Lung (tissue), 12 donors: ENCODE results near the gene SMU1. TPM values are rescaled to one million over a fixed set of nuclear protein-coding genes. Genes with fewer than 3 reads are reported as not detected.
A peak's percentile ranks its signal among the peaks of the same experiment; 100 is the strongest.

ENCODE experiments used
- ATAC-seq: fragments of 200-7000 bp; cut with Tn5 transposase; one replicate; pipeline ENCODE4 v1.9.1; 2020; ENCODE audit warnings: moderate number of reproducible peaks; ENCODE audit not compliant: insufficient read depth, low FRiP score
- DNase-seq, 3 donors: peaks; one replicate each; pipeline ENCODE4 v3.0.0-alpha.2; 2013 to 2017
- H3K27ac ChIP-seq, 2 donors: one replicate each; pipeline ENCODE4 v1.5.1; 2013; ENCODE audit warnings: mild to moderate bottlenecking in 2 of 2, moderate library complexity in 2 of 2, control low read depth in 1 of 2, inconsistent platforms in 1 of 2, low read depth in 1 of 2, low read length in 1 of 2
- H3K27me3 ChIP-seq, 3 donors: one replicate each; pipeline ENCODE4 v1.5.1; 2013; ENCODE audit warnings: low read length in 2 of 3; ENCODE audit not compliant: control insufficient read depth in 3 of 3, insufficient read depth in 3 of 3
- H3K36me3 ChIP-seq, 4 donors: one replicate each; pipeline ENCODE4 v1.5.1; 2013; ENCODE audit warnings: low read length in 4 of 4, mild to moderate bottlenecking in 1 of 4, moderate library complexity in 1 of 4; ENCODE audit not compliant: control insufficient read depth in 4 of 4, insufficient read depth in 4 of 4
- H3K4me1 ChIP-seq, 5 donors: one replicate each; pipeline ENCODE4 v1.5.1; 2013; ENCODE audit warnings: low read length in 5 of 5, mild to moderate bottlenecking in 2 of 5, moderate library complexity in 1 of 5; ENCODE audit not compliant: control insufficient read depth in 5 of 5, insufficient read depth in 5 of 5
- H3K4me3 ChIP-seq: one replicate; pipeline ENCODE4 v1.5.1; 2013; ENCODE audit warnings: mild to moderate bottlenecking, control low read depth, moderate library complexity
- H3K9ac ChIP-seq, 2 donors: one replicate each; pipeline ENCODE4 v1.5.1; 2013; ENCODE audit warnings: low read length in 2 of 2, control low read depth in 1 of 2; ENCODE audit not compliant: insufficient read depth in 1 of 2
- H3K9me3 ChIP-seq, 4 donors: one replicate each; pipeline ENCODE4 v1.5.1; 2013; ENCODE audit warnings: low read length in 3 of 4, mild to moderate bottlenecking in 1 of 4, moderate library complexity in 1 of 4; ENCODE audit not compliant: control insufficient read depth in 4 of 4, insufficient read depth in 3 of 4
- WGBS, 2 donors: extraction: QIAGEN DNeasy Blood & Tissue Kit; methylation state at CpG; one replicate each; pipeline ENCODE4 v1.1.7; 2013; 5-methylcytosine and 5-hydroxymethylcytosine counted together
- polyA plus RNA-seq, 2 donors: library from polyadenylated mRNA; stranded (reverse); fragments of 200-250 nt; gene quantifications; one replicate each; pipeline ENCODE4 v1.2.1, GENCODE V29; 2013
- total RNA-seq, 2 donors: library from RNA; depleted of rRNA in 1 of 2; stranded (reverse); fragments of >200 nt in 1 of 2; gene quantifications; one replicate each; pipeline ENCODE4 v1.2.1, GENCODE V29; 2014 to 2021
- TF ChIP-seq, protein P1 (sequence below): IDR thresholded peaks from 2 replicates; pipeline ENCODE4 v1.5.1; 2012; ENCODE audit warnings: mild to moderate bottlenecking; ENCODE audit errors: control extremely low read depth, extremely low read depth
- donor health status: control.
- donor health status: control.
- donor health status: Bipolar disorder and iron deficiency.
- donor health status: healthy.
- donor health status: DM: yes; HTN: yes; CAD: no.

SMU1 gene
- total and polyA plus RNA-seq, 4 donors: 7.3 to 27.4 (median 14.8) TPM

DNA sequence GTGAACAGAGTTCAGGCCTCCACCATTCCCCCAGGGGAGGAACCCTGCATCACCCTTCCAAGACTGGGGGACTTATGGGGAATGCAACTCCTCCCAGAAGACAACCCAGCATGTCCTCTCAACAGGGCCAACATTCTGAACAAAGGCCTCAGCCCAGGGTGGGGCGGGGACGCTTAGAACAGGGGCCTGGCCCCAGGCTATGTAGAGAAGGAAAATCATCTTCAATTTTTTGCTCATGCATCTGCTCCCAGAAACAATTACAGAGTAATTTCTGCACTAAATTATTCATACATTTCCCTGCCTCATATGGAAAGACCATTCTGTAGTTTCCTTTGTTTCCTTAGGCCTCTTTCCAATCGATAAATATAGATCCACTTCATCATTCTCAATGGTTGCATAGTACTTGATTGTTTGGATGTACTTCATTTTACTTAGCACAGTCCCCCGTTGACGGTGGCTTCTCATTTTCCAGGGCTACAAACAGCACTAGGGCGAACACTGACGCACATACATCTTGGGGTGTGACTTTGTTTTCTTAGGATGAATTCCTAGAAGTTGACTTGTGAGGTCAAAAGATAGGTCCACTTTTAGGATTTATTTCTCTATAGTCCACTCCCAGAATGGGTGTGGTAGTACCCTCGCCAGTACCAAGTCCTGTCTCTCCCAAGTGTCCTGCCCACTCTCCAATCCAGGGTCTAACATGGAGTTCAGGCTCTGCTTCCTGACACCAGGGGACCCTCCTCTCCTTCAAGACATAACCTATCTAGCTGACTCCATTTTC, 27.2 kb upstream of the SMU1 start:
- H3K9ac ChIP-seq: no peak overlapping the region
- WGBS, 2 donors: 80 to 94% methylated on average over 8 of the region's 8 CpGs
- no peaks in the 10 kb centered on the region for H3K27me3 ChIP-seq
- peaks cover 0 to 13% (median 10%) of the 10 kb centered on the region in 5 donors for H3K4me1 ChIP-seq
- DNase-seq (no peak), ATAC-seq (no peak)
- H3K4me3 ChIP-seq: no peak overlapping the region
- H3K27ac ChIP-seq: no peak overlapping the region
- H3K9me3 ChIP-seq: no peaks in the 10 kb centered on the region
- no peaks in the 10 kb centered on the region for H3K36me3 ChIP-seq
- TF ChIP-seq, protein P1, sequence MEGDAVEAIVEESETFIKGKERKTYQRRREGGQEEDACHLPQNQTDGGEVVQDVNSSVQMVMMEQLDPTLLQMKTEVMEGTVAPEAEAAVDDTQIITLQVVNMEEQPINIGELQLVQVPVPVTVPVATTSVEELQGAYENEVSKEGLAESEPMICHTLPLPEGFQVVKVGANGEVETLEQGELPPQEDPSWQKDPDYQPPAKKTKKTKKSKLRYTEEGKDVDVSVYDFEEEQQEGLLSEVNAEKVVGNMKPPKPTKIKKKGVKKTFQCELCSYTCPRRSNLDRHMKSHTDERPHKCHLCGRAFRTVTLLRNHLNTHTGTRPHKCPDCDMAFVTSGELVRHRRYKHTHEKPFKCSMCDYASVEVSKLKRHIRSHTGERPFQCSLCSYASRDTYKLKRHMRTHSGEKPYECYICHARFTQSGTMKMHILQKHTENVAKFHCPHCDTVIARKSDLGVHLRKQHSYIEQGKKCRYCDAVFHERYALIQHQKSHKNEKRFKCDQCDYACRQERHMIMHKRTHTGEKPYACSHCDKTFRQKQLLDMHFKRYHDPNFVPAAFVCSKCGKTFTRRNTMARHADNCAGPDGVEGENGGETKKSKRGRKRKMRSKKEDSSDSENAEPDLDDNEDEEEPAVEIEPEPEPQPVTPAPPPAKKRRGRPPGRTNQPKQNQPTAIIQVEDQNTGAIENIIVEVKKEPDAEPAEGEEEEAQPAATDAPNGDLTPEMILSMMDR: no peak

DNA sequence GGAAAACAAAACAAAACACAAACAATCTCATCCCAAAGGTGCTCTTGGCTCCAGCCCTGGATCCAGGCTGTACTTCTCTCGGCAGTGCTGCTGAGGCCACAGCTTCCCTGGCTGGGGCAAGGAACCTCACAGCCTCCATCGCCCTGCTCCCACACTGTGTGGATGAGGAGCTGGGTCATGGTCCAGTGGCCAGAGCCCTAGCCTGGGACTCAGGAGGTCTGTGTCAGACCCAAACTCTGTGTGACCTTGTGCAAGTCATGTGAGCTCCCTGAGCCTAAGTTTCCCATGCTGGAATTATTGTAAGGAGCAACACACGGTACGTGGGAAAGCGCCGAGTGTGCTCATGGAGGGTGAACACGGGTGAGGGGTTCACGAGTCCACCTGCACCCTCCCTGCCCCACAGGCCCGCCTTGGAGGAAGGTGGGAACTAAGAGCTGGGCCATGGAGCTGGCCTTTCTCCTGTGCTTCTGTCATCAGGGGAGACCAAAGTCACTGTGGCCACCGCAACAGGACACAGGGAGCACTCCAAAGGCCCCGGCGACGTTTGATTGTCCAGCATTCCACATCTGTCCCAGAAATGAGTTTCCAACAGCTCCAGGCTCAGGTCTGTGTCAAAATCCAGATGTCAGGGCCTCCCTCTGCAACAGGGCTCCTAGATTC, 26.2 kb upstream of the SMU1 start:
- TF ChIP-seq, protein P1: no peak
- H3K4me3 ChIP-seq: no peak overlapping the region
- no peak overlapping the region for H3K9ac ChIP-seq
- H3K27me3 ChIP-seq: no peaks in the 10 kb centered on the region
- WGBS, 2 donors: 95% methylated on average over 13 of the region's 13 CpGs
- DNase-seq: no peak
- no peaks in the 10 kb centered on the region for H3K9me3 ChIP-seq
- peaks cover 0 to 11% (median 8%) of the 10 kb centered on the region in 5 donors for H3K4me1 ChIP-seq
- no peak for ATAC-seq
- no peak overlapping the region for H3K27ac ChIP-seq
- no peaks in the 10 kb centered on the region for H3K36me3 ChIP-seq

DNA sequence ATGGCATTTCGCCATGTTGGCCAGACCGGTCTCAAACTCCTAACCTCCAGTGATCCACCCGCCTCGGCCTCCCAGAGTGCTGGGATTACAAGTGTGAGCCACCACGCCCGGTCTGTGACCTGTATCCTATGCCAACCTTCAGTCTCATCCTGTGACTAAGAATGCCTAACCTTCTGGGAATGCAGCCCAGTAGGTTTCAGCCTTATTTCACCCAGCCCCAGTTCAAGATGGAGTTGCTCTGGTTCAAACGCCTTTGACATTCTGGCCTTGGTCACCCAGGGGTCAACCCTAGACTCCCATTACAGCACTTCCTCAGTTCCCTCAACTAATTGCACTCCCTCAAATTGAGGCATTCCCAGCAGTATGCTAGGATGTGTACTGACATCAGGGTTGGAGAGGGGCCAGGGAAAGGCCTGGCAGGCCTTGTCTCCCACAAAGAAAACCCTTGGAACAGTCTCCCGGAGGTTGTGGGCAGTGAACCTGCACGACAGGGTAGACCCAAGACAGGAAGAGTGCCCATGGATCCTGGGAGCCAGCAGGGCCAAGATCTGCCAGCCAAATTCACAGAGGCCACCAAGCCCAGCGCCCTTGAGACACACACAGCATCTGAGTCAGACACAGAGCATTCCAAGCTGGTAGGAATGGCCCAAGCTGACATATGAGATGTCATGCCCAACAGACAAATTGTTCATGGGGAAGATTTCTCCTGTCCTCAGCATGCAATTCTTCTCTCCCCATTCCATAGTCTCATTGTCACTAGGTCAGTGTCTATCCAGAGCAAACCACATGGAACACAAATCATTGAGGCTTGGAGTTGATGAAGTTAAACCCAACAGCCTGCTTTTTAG, 24.9 kb upstream of the SMU1 start:
- no peaks in the 10 kb centered on the region for H3K9me3 ChIP-seq
- H3K4me3 ChIP-seq: no peak overlapping the region
- no peak overlapping the region for H3K9ac ChIP-seq
- DNase-seq: no peak
- no peaks in the 10 kb centered on the region for H3K36me3 ChIP-seq
- no peak for ATAC-seq
- no peaks in the 10 kb centered on the region for H3K4me1 ChIP-seq
- H3K27ac ChIP-seq: peak overlapping the region in 1 of 2 donors; percentile 46
- TF ChIP-seq, protein P1: no peak
- 81 to 93% methylated on average over 10 of the region's 10 CpGs for WGBS, 2 donors
- H3K27me3 ChIP-seq: no peaks in the 10 kb centered on the region
